ENCODE data around the gene SLC15A2. TPM values are rescaled to one million over a fixed set of nuclear protein-coding genes. Genes with fewer than 3 reads are reported as not detected.

The SLC15A2 gene
- total and polyA plus RNA-seq, 8 donors = 8.3 to 61.7 (median 23.5) TPM

GRCh38 chr3:121897296-121897695 is 3.1 kb downstream of the SLC15A2 start:
- TF ChIP-seq CTCF (IDR thresholded peaks at IDR 0.05) = no peak
- H3K9me3 ChIP-seq = no peaks in the 10 kb centered on the region
- H3K4me1 ChIP-seq = peaks cover 0 to 4% of the 10 kb centered on the region in 2 donors
- intact Hi-C loops (cut with DNase I) = no loop called here
- H3K4me3 ChIP-seq = no peak overlapping the region
- H3K27me3 ChIP-seq = no peaks in the 10 kb centered on the region
- no peak for DNase-seq
- peaks cover 0 to 27% of the 10 kb centered on the region in 2 donors for H3K36me3 ChIP-seq
- H3K27ac ChIP-seq = no peak overlapping the region
- ATAC-seq = no peak

GRCh38 chr3:121913305-121913990 is 19.2 kb downstream of the SLC15A2 start:
- H3K36me3 ChIP-seq = peaks cover 0 to 40% of the 10 kb centered on the region in 2 donors
- H3K27ac ChIP-seq = peak overlapping the region in 1 of 2 donors; percentile 25
- peaks cover 0 to 5% of the 10 kb centered on the region in 2 donors for H3K4me1 ChIP-seq
- no peaks in the 10 kb centered on the region for H3K27me3 ChIP-seq
- DNase-seq = no peak
- intact Hi-C loops (cut with DNase I) = no loop called here
- no peaks in the 10 kb centered on the region for H3K9me3 ChIP-seq
- ATAC-seq = no peak
- H3K4me3 ChIP-seq = no peak overlapping the region
- no peak for TF ChIP-seq CTCF (IDR thresholded peaks at IDR 0.05)

- intact Hi-C loops (cut with DNase I) = no loop called here
- peaks cover 0 to 45% of the 10 kb centered on the region in 2 donors for H3K36me3 ChIP-seq
- DNase-seq (no peak), ATAC-seq (no peak)
- no peaks in the 10 kb centered on the region for H3K9me3 ChIP-seq
- H3K4me3 ChIP-seq = no peak overlapping the region
- H3K27me3 ChIP-seq = no peaks in the 10 kb centered on the region
- no peak for TF ChIP-seq CTCF (IDR thresholded peaks at IDR 0.05)
- peaks cover 0 to 5% of the 10 kb centered on the region in 2 donors for H3K4me1 ChIP-seq
- peak overlapping the region in 1 of 2 donors; percentile 25 for H3K27ac ChIP-seq
Measured at GRCh38 chr3:121914081-121914998, 20.1 kb downstream of the SLC15A2 start.

- no peak for TF ChIP-seq CTCF (IDR thresholded peaks at IDR 0.05)
- DNase-seq (no peak), ATAC-seq (no peak)
- Histone ChIP-seq H3K36me3 (peaks cover 0 to 49% of the 10 kb centered on the region in 2 donors), H3K4me1 (peaks cover 0 to 5% of the 10 kb centered on the region in 2 donors), H3K9me3 (no peaks in the 10 kb centered on the region), H3K4me3 (no peak overlapping the region), H3K27me3 (no peaks in the 10 kb centered on the region), H3K27ac (no peak overlapping the region)
- intact Hi-C loops (cut with DNase I) = no loop called here
Measured at GRCh38 chr3:121916189-121916588, 22.0 kb downstream of the SLC15A2 start.
